Left ventricle myocardium superior (tissue), 1 donor: ENCODE data around the gene CRYL1. TPM values are rescaled to one million over a fixed set of nuclear protein-coding genes. Genes with fewer than 3 reads are reported as not detected.
A peak's percentile ranks its signal among the peaks of the same experiment; 100 is the strongest.

Experiments used
- ATAC-seq: fragments of 200-7000 bp; cut with Tn5 transposase; one replicate; pipeline ENCODE4 v1.9.1; 2020; ENCODE audit warnings: mild to moderate bottlenecking, moderate library complexity
- DNase-seq: peaks from one replicate; pipeline ENCODE4 v3.0.0-alpha.2; 2020
- intact Hi-C: fragments of 100-400 bp; cut with micrococcal nuclease; formaldehyde crosslinking; loops from one replicate; pipeline ENCODE4 v1.11.0; 2022
- total RNA-seq: library from RNA; stranded (reverse); fragmentation: NEBNext Ultra II Directional; extraction: Animal tissue kit (Norgen Biotek cat#: 25700); gene quantifications from one replicate; pipeline ENCODE4 v1.2.1, GENCODE V29; 2021
- donor health status: DM: no; HTN: yes; CAD: no; lungs with severe emphysema.

The CRYL1 gene
- total RNA-seq, 1 donor from 2014 or later: 19.5 TPM

GRCh38 chr13:20498129-20498528 lies 27.5 kb downstream of the CRYL1 start:
- DNase-seq (no peak), ATAC-seq (no peak)
- intact Hi-C loops: loop anchor here (10.0 kb wide), 1 partner anchor 427 kb away; no protein-coding TSS in a partner anchor

DNA sequence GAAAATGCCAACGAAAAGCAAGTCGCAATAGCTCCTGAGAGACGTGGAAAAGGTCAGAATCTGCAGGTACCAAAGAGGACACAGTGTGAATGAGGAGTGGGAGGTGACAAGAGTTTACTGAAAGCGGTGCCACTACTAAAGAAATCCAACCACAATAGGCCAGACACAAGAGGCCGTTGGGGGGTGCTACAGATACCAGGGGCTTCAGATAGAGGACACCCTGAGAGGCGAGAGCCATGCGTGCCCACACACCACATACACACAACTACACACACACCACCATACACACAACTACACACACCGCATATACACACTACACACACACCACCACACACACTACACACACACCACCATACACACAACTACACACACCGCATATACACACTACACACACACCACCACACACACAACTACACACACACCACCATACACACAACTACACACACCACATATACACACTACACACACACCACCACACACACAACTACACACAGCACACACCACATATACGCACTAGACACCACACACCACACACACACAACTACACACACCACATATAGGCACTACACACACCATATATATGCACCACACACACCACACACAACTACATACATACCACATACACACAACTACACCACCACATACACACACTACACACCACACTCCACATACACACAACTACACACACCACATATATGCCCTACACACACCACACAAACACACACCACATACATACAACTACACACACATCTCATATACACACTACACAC lies 28.5 kb downstream of the CRYL1 start:
- ATAC-seq: no peak
- DNase-seq: no peak
- intact Hi-C loops: loop anchor here (10.0 kb wide), 1 partner anchor 428 kb away; no protein-coding TSS in a partner anchor

DNA sequence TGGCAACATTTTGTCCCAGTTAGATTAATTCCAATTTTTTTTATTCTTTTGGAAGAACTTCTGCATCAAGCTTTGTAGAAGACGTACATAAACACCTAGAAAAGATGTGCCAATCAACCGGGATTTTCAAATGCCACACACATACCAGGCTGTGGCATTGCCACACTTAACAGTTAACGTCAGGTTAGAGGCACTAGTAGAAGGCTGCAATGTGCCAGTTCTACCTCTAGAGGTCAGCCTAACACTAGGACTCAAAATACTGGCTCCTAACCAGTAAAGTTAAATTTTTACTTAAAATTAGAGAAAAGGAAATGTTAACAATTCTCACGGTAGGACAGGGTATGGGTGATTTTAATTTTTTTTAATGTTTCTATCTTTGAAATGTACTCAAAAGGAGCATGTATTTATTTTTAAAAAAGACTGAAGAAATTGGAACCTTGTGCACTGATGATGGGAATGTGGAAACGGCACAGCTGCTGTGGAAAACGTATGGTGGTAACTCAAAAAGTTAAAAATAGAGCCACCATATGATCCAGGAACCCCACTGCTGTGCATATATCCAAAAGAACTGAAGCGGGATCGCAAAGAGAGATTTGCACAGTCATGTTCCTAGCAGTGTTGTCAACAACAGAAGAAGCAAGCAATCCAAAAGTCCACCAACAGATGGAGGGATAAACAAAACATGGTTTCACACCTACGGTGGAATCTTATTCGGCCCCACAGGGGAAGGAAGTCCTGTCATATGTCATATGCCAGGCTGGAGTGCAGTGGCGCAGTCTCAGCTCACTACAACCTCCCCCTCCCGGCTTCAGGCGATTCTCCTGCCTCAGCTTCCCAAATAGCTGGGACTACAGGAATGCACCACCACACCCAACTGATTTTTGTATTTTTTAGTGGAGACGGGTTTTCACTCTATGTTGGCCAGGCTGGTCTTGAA lies 30.3 kb downstream of the CRYL1 start:
- peak; percentile 86 for ATAC-seq
- DNase-seq: no peak
- intact Hi-C loops: loop anchor here (10.0 kb wide), 1 partner anchor 429 kb away; no protein-coding TSS in a partner anchor

DNA sequence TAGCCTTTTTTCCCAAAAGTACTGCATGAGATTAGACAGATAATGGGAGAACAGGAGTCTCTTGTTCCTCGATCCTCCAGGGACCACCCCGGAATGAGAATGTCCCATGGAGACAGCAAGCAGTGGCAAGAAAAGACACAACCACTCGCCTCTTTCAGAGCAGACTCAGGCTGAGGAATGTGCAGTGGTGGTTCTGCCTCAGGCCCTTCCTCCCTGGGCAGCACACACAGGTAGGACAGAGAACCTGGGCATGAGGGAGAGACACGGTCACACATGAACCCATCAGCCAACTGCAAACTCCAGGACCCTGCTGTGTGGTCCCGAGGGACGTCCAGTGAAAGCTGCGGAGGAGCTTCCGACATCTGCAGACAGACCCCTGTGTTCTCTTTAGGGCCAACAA lies 31.0 kb downstream of the CRYL1 start:
- ATAC-seq: peak; percentile 33
- no peak for DNase-seq
- intact Hi-C loops: loop anchor here (10.0 kb wide), 1 partner anchor 430 kb away; no protein-coding TSS in a partner anchor

- no peak for ATAC-seq
- intact Hi-C loops: loop anchor here (10.0 kb wide), 1 partner anchor 432 kb away; no protein-coding TSS in a partner anchor
- DNase-seq: no peak
Measured at GRCh38 chr13:20492641-20493040, 33.0 kb downstream of the CRYL1 start.

- intact Hi-C loops: loop anchor here (10.0 kb wide), 1 partner anchor 433 kb away; no protein-coding TSS in a partner anchor
- DNase-seq: no peak
- ATAC-seq: no peak
Measured at GRCh38 chr13:20491926-20492435, 33.7 kb downstream of the CRYL1 start.

DNA sequence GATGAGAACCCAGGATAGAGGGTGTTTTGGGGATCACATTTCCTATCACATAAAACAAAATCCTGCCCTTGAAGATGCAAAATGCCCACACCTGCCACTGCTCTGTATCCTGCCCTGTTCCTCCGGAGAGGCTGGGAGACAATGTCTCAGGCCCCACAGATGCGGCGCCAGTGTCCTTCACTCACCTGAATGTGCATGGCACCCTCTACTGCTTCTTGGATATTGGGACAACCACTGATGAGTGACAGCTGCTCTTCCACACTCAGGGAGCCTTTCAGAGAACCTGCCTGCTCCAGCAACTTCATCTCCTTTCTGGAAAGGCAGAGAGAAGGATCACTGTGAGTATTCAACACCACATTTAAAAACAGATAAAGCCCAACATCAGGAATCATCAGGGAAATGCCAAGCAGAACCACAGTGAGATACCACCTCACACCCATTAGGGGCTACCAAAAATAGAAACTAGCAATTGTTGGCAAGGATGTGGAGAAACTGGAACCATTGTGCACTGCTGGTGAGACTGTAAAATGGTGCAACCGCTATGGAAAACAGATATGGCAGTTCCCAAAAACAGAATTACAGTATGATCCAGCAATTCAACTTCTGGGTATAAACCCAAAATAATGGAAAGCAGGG lies 36.4 kb downstream of the CRYL1 start:
- DNase-seq: no peak
- intact Hi-C loops: loop anchor here (10.0 kb wide), 1 partner anchor 295 kb away; the partner anchor contains the start of gene GJB2
- ATAC-seq: peak; percentile 79

DNA sequence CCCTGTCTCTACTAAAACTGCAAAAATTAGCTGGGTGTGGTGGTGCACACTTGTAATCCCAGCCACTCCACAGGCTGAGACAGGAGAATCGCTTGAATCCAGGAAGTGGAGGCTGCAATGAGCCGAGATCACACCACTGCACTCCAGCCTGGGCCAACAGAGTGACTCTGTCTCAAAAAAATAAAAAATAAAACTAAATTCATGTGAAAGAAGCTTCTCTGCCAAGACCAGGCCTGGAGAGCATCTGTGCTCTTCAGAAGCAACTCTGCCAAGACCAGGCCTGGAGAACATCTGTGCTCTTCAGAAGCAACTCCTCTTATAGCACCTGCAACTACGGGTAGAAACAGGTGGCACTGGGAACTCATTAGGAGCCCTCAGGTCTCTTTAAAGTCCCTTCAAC lies 37.7 kb downstream of the CRYL1 start:
- intact Hi-C loops: loop anchor here (10.0 kb wide), 1 partner anchor 293 kb away; the partner anchor contains the start of gene GJB2
- no peak for DNase-seq
- peak; percentile 53 for ATAC-seq

- DNase-seq (no peak), ATAC-seq (no peak)
- intact Hi-C loops: loop anchor here (10.0 kb wide), 1 partner anchor 288 kb away; the partner anchor contains the start of gene GJB2
Measured at GRCh38 chr13:20482787-20483186, 42.9 kb downstream of the CRYL1 start.

- peak; percentile 35 for ATAC-seq
- DNase-seq: no peak
- intact Hi-C loops: loop anchor here (10.0 kb wide), 1 partner anchor 288 kb away; the partner anchor contains the start of gene GJB2
Measured at GRCh38 chr13:20482275-20482761, 43.3 kb downstream of the CRYL1 start.

DNA sequence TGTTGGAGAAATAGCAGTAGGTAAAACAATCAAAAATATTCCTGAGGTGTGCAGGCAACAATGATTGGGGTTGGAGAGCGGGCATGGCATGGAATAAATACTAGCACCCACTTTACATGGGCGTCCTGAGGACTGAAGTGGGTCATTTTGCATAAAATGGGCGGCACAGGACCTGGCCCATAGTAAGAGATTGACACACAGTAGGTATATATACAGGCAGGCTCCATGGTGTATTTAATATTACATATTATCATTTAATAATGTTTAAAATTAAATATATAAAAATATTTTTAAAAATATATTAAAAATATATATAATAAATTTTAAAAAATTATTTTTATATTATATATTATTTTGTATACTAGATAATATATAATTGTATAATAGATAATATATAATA lies 48.3 kb downstream of the CRYL1 start:
- intact Hi-C loops: no loop called here
- DNase-seq (no peak), ATAC-seq (no peak)

DNA sequence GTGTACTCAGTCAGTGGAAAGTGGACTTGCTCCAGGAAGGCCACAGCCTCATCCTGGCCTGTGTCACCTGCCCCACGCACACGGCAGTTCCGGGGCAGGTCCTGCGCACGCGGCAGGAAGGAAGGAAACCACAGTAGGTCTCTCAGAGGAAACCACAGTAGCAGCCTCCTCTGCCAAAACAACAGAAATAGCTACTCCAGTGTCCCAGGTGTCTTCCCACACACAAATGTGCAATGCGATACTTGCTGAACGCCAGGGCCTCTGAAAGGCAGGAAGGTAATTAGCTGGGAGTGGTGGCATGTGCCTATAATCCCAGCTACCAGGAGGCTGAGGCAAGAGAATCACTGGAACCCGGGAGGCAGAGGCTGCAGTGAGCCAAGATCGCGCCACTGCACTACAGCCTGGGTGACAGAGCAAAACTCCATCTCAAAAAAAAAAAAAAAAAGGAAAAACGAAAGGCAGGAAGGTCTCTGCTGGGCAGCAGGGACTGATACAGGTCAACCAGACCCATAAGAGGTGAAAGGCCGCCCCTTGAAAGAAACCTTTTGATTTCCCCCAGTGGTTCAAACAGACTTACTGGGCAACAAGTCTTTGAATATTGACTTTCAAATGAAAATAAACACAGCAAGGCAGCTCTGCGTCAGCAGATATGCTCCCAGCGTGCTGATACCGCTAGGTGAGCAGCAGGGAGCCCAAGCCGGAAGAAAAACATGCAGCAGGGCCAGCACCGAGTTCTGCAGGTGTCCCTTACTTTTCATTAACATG lies 49.5 kb downstream of the CRYL1 start:
- intact Hi-C loops: no loop called here
- peak; percentile 15 for ATAC-seq
- no peak for DNase-seq

DNA sequence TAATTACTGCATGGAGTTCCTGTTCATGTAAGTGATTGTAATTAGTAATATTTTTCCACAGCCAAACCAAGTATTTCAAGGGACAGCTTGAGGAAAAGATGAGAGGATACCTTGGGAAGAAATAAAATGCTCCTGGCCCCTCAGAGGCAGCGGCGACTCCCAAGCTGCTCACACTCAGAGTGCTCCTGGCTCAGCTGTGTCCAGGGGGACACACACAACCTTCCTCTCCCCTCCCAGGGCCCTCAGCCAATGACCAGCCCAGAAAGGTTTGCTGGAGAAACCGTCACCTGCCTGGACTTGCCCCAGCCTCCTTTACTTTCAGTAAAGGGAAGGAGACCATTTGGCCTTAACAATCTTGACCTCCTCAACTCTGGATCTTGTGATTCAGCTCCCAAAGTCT lies 51.1 kb downstream of the CRYL1 start:
- DNase-seq (no peak), ATAC-seq (no peak)
- intact Hi-C loops: no loop called here

DNA sequence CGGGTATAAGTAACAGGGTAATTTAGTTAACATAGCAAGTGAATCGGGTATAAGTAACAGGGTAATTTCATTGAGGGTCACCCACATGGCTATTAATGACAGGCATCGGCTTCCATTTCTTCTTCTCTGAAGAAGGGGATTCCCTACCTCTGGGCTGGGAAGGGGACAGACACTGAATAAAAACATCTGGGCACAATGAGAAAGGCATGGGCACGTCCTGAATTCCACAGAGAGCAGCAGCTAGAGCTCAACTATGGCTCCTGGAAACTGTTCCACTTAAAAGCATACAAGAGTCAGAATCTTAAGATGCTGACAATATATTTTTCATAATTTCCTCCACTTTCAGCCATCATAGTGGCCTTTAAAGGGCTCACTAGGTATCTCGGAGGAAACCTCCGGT lies 51.8 kb downstream of the CRYL1 start:
- no peak for ATAC-seq
- no peak for DNase-seq
- intact Hi-C loops: no loop called here

- no peak for ATAC-seq
- intact Hi-C loops: no loop called here
- no peak for DNase-seq
Measured at GRCh38 chr13:20473139-20473538, 52.5 kb downstream of the CRYL1 start.

GRCh38 chr13:20472531-20472930 lies 53.1 kb downstream of the CRYL1 start:
- intact Hi-C loops: no loop called here
- ATAC-seq: no peak
- no peak for DNase-seq

- DNase-seq (no peak), ATAC-seq (no peak)
- intact Hi-C loops: no loop called here
Measured at GRCh38 chr13:20470136-20470535, 55.5 kb downstream of the CRYL1 start.

GRCh38 chr13:20466371-20466770 lies 59.3 kb downstream of the CRYL1 start:
- intact Hi-C loops: no loop called here
- DNase-seq: no peak
- ATAC-seq: no peak
